Ectodermal cell (in vitro differentiated cells): Measurements from ENCODE around the gene TLE3.

Experiments used
- H3K27ac ChIP-seq: 2 replicates; pipeline ENCODE4 v1.7.0; 2013; ENCODE audit warnings: mild to moderate bottlenecking, low read depth, low read length; ENCODE audit not compliant: insufficient read depth, poor library complexity, severe bottlenecking
- H3K27me3 ChIP-seq: 2 replicates; pipeline ENCODE4 v1.7.0; 2013; ENCODE audit warnings: mild to moderate bottlenecking, low read length; ENCODE audit not compliant: insufficient read depth, control insufficient read depth, poor library complexity, severe bottlenecking
- H3K36me3 ChIP-seq: one replicate; pipeline ENCODE4 v1.7.0; 2013; ENCODE audit warnings: low read length; ENCODE audit not compliant: control insufficient read depth, insufficient read depth
- H3K4me1 ChIP-seq: one replicate; pipeline ENCODE4 v1.7.0; 2013; ENCODE audit warnings: low read length; ENCODE audit not compliant: control insufficient read depth, insufficient read depth
- H3K4me3 ChIP-seq: 2 replicates; pipeline ENCODE4 v1.7.0; 2013; ENCODE audit warnings: low read depth, low read length, control low read depth; ENCODE audit not compliant: insufficient read depth
- H3K9me3 ChIP-seq: 2 replicates; pipeline ENCODE4 v1.7.0; 2013; ENCODE audit warnings: mild to moderate bottlenecking, low read length, moderate library complexity; ENCODE audit not compliant: control insufficient read depth
- WGBS, 2 experiments: methylation state at CpG; one replicate each; pipeline ENCODE4 v1.1.7; 2013; ENCODE audit warnings: missing lambda C conversion rate in 2 of 2; 5-methylcytosine and 5-hydroxymethylcytosine counted together

The TLE3 gene

DNA sequence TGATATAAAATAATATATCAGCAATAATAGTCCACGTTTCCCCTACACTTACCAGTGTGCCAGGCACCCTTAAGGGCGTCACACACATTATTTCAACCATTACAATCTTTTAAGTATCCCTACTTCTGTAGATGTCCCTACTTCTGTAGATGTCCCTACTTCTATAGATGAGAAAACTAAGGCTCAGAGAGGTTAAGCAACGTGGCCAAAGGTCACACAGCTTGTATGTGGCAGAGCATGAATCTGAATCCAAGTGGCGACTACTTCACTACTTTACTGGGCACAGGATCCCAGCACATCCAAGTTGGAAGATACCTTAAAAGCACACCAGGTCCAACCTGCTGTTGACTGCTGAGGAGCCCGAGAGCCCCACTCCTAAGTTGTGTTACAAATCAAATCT lies 77.5 kb downstream of the TLE3 start:
- Histone ChIP-seq H3K27ac (no peak overlapping the region), H3K9me3 (no peaks in the 10 kb centered on the region), H3K4me3 (no peak overlapping the region), H3K36me3 (no peaks in the 10 kb centered on the region), H3K27me3 (no peaks in the 10 kb centered on the region), H3K4me1 (peaks cover 1% of the 10 kb centered on the region)
- WGBS, 2 experiments, result 89 to 92% methylated on average over 5 of the region's 5 CpGs

DNA sequence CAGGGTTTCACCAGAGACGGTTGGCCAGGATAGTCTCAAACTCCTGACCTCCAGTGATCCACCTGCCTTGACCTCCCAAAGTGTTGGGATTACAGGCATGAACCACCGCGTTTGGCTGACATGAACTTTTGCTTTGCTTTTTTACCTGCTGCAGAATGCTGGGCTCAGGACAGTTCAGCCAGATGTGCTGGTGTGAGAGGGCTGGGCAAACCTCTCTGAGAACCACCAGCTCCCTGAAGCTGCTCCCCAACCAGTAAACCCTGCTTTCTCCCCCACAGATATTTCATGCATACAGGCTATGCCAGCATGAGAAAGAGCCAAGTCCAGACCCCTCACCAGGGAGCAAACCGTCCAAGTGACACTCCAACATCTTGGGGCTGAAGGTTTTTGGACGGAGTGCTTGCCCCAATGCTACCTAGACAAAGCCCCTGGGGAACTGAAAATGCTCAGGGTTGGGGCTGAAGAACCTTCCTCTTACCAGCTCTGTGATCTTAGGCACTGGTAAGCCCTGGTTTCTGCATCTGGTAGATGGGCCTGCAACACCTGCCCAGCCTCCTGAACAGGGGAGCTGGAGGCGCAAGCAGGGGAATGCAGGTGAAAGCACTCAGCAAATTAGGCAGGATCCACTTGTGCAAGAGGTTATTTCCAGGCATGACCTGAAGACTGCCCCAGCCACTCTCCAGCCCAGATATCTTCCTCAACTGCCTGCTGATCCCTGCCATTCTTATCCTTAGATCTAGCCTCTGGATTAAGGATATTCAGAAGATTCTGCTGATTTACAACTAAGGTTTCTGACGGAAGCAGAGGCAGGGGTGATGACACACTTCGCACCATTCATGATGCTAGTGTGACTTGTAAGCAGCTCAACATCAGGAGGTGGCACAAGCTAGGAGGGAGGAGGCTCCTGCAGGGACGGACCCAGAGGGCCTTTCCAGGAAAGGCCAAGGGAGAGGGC lies 78.8 kb downstream of the TLE3 start:
- Histone ChIP-seq H3K4me3 (no peak overlapping the region), H3K9me3 (no peaks in the 10 kb centered on the region), H3K36me3 (no peaks in the 10 kb centered on the region), H3K27ac (no peak overlapping the region), H3K27me3 (no peaks in the 10 kb centered on the region), H3K4me1 (no peaks in the 10 kb centered on the region)
- WGBS, 2 experiments, result 93 to 95% methylated on average over 9 of the region's 9 CpGs

- WGBS, 2 experiments, result 88 to 90% methylated on average over 2 of the region's 2 CpGs
- Histone ChIP-seq H3K4me3 (no peak overlapping the region), H3K4me1 (no peaks in the 10 kb centered on the region), H3K27ac (no peak overlapping the region), H3K36me3 (no peaks in the 10 kb centered on the region), H3K9me3 (no peaks in the 10 kb centered on the region), H3K27me3 (no peaks in the 10 kb centered on the region)
Observed at GRCh38 chr15:70017801-70018200, 79.9 kb downstream of the TLE3 start.

DNA sequence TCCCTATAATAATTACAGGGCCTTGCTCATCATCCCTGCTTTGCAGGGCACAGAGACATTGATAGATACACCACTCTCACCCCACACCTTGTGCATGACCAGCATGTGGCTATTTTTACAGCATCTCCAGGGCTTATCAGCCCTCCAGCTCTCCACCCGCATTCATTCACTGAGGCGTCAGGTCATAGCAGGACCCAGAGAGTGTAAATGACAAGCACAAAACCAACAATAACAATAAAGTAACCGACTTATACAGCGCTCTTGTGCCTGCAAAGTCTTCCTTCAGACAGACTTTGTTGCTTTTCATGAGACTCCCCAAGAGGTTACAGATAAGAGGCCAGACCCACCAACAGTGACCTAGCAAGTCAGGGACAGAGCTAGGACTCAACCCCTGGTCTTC lies 80.7 kb downstream of the TLE3 start:
- Histone ChIP-seq H3K27me3 (no peaks in the 10 kb centered on the region), H3K4me3 (no peak overlapping the region)

GRCh38 chr15:70016511-70016994 lies 81.2 kb downstream of the TLE3 start:
- Histone ChIP-seq H3K9me3 (no peaks in the 10 kb centered on the region), H3K27ac (no peak overlapping the region), H3K4me3 (no peak overlapping the region), H3K36me3 (no peaks in the 10 kb centered on the region), H3K4me1 (no peaks in the 10 kb centered on the region), H3K27me3 (no peaks in the 10 kb centered on the region)
- 90% methylated on average over 6 of the region's 6 CpGs for WGBS, 2 experiments

More for the DNA sequence above, 80.7 kb downstream of the TLE3 start:
- Histone ChIP-seq H3K9me3 (no peaks in the 10 kb centered on the region), H3K36me3 (no peaks in the 10 kb centered on the region), H3K27ac (no peak overlapping the region), H3K4me1 (no peaks in the 10 kb centered on the region)
- WGBS, 2 experiments, result 95 to 96% methylated on average over 4 of the region's 4 CpGs

DNA sequence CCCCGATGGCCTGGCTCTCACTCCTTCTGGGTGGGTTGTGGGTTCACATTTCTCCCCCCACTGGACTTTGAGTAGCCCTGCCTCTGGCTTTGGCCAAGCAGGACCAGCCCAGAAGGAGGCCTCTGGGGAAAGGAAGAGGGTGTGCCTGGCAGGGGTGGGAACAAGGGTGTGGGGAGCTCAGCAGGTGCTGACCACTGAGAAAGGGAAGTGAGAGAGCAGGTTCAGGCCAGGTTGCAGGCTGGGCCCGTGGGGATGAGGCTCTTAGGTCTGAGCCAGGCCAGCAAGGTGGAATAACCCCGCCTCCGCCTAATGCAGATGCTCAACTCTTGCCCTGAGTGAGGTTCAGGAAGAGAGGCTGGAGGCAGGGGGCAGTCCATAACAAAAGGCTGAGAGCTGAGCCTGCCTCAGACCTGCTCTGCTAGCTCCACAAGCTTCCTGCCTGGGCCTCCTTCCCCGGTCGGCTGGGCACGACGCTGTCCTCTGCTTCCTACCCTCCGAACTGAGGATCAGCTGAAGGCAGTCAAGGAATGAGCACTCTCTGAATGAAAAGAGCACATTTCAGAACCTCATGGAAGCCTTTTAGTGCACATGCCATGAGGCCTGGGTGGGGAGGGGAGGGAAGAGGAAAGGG lies 82.7 kb downstream of the TLE3 start:
- Histone ChIP-seq H3K9me3 (no peaks in the 10 kb centered on the region), H3K36me3 (no peaks in the 10 kb centered on the region), H3K4me3 (no peak overlapping the region), H3K27me3 (no peaks in the 10 kb centered on the region), H3K4me1 (no peaks in the 10 kb centered on the region), H3K27ac (no peak overlapping the region)
- WGBS, 2 experiments, result 25 to 26% methylated on average over 9 of the region's 9 CpGs

- no peaks in the 10 kb centered on the region for H3K27me3 ChIP-seq
Observed at GRCh38 chr15:70014331-70014730, 83.4 kb downstream of the TLE3 start.

DNA sequence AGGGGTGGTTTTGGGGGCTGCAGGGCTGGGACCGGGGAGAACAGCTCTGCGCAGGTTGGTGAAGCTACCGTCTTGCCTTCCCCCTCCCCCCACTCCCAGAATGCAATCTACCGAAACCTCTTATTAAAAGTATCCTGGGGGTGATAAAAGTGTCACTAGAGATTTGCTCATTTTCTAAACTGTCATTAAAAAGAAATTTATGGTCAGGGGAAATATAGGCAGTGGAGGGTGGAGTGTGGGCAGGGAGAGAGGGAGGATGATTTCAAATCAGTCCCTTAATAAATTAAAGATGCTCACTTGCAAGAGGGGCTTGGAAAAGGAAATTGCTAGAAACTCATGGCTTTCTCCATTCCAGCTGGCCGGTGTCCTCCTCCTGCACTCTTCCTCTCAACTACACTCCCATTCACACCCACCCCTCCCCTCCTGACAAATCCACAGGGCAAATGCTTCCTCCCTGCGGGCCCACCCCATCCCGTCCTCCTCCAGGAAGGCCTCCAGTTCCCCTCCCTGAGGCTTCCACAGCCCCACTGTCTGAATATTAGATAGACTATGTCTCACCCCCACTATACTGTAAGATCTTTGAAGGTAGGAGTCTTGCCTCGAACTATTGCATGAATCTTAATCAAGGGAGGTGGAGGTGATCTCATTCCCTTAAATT lies 83.9 kb downstream of the TLE3 start:
- H3K27me3 ChIP-seq, result no peaks in the 10 kb centered on the region
- WGBS, 2 experiments, result 88 to 90% methylated on average over 6 of the region's 8 CpGs
- no peak overlapping the region for H3K27ac ChIP-seq
- H3K9me3 ChIP-seq, result no peaks in the 10 kb centered on the region
- no peaks in the 10 kb centered on the region for H3K36me3 ChIP-seq
- H3K4me1 ChIP-seq, result no peaks in the 10 kb centered on the region
- H3K4me3 ChIP-seq, result no peak overlapping the region

More at GRCh38 chr15:70014331-70014730, 83.4 kb downstream of the TLE3 start:
- H3K4me1 ChIP-seq, result no peaks in the 10 kb centered on the region
- 91 to 95% methylated on average over 6 of the region's 6 CpGs for WGBS, 2 experiments
- H3K36me3 ChIP-seq, result no peaks in the 10 kb centered on the region
- H3K4me3 ChIP-seq, result no peak overlapping the region
- no peaks in the 10 kb centered on the region for H3K9me3 ChIP-seq
- H3K27ac ChIP-seq, result no peak overlapping the region

- H3K27me3 ChIP-seq, result no peaks in the 10 kb centered on the region
- H3K4me1 ChIP-seq, result no peaks in the 10 kb centered on the region
- no peak overlapping the region for H3K27ac ChIP-seq
- no peaks in the 10 kb centered on the region for H3K9me3 ChIP-seq
- H3K4me3 ChIP-seq, result no peak overlapping the region
- no peaks in the 10 kb centered on the region for H3K36me3 ChIP-seq
- 92 to 93% methylated on average over 4 of the region's 4 CpGs for WGBS, 2 experiments
Observed at GRCh38 chr15:70012895-70013294, 84.8 kb downstream of the TLE3 start.
